Endothelial cell of umbilical vein (primary cell): ENCODE results near the gene TRAPPC10. TPM values are rescaled to one million over a fixed set of nuclear protein-coding genes. Genes with fewer than 3 reads are reported as not detected.

Experiments used
- BruUV-seq: library from RNA; stranded (reverse); fragments of 400-500 nt; replicated peaks from 2 replicates; lab custom pipeline; 2021; lab: Mats Ljungman, UMichigan
- CTCF ChIA-PET: fragments of 300-600, 350-600 bp; sonication (Branson Sonifier 250); formaldehyde crosslinking; loops from one replicate; lab custom pipeline; 2021; ENCODE audit warnings: antibody characterized with exemption, inconsistent platforms; lab: Charles Lee
- POLR2A ChIA-PET: fragments of 300-600, 350-600 bp; sonication (Branson Sonifier 250); formaldehyde crosslinking; loops from one replicate; lab custom pipeline; 2021; ENCODE audit warnings: antibody characterized with exemption, inconsistent platforms; lab: Charles Lee
- DNase-seq: peaks from one replicate; pipeline ENCODE4 v3.0.0-alpha.2; 2011; ENCODE audit warnings: low read depth, low spot score
- FAIRE-seq: peaks from 2 replicates; lab custom pipeline; 2011; peaks lifted over from hg19 to GRCh38; lab: Jason Lieb, UNC
- H2AFZ ChIP-seq: 2 replicates; pipeline ENCODE4 v1.6.0; 2012; ENCODE audit warnings: low read depth, low read length, control low read depth, inconsistent platforms
- H3K27ac ChIP-seq: 2 replicates; pipeline ENCODE4 v1.5.1; 2011; ENCODE audit warnings: low read depth, mild to moderate bottlenecking, control low read depth, low read length, moderate library complexity; ENCODE audit not compliant: insufficient read depth
- H3K27me3 ChIP-seq, 2 experiments: 2 replicates each; pipeline versions ENCODE4 v1.6.0 to v1.6.1; 2011; ENCODE audit warnings: low read length in 2 of 2, mixed read lengths in 1 of 2; ENCODE audit not compliant: control insufficient read depth in 2 of 2, insufficient read depth in 2 of 2
- H3K36me3 ChIP-seq, 2 experiments: 2 replicates in 1 of 2; 3 replicates in 1 of 2; pipeline ENCODE4 v1.5.1; 2011; ENCODE audit warnings: low read length in 2 of 2, mild to moderate bottlenecking in 1 of 2, moderate library complexity in 1 of 2; ENCODE audit not compliant: control insufficient read depth in 2 of 2, insufficient read depth in 2 of 2; ENCODE audit errors: extremely low read depth in 1 of 2
- H3K4me1 ChIP-seq: 3 replicates; pipeline ENCODE4 v1.5.1; 2011; ENCODE audit warnings: mild to moderate bottlenecking, low read length; ENCODE audit not compliant: control insufficient read depth, insufficient read depth; ENCODE audit errors: extremely low read depth
- H3K4me2 ChIP-seq: 2 replicates; pipeline ENCODE4 v1.6.1; 2011; ENCODE audit warnings: low read length, control low read depth, mixed read lengths; ENCODE audit not compliant: insufficient read depth
- H3K4me3 ChIP-seq, 3 experiments: fragments of 200-600 bp in 1 of 3; sonication (generic), shearing (Covaris generic) in 1 of 3; replicated peaks in 1 of 3; 2 replicates each; pipeline ENCODE4 v1.5.1; 2011 to 2016; ENCODE audit warnings: control low read depth in 3 of 3, low read length in 3 of 3, mild to moderate bottlenecking in 2 of 3, inconsistent platforms in 1 of 3, low read depth in 1 of 3, moderate library complexity in 1 of 3; ENCODE audit not compliant: insufficient read depth in 1 of 3
- H3K79me2 ChIP-seq: 2 replicates; pipeline ENCODE4 v1.6.0; 2012; ENCODE audit warnings: low read length, inconsistent platforms; ENCODE audit not compliant: control insufficient read depth, insufficient read depth
- H3K9ac ChIP-seq: replicated peaks from 2 replicates; pipeline ENCODE3; 2011; ENCODE audit warnings: low read length, control low read depth; ENCODE audit not compliant: insufficient read depth; ENCODE audit errors: extremely low read depth
- H3K9me1 ChIP-seq: replicated peaks from 3 replicates; pipeline ENCODE4 v1.6.0; 2011; ENCODE audit warnings: mild to moderate bottlenecking, low read length; ENCODE audit not compliant: control insufficient read depth, insufficient read depth; ENCODE audit errors: extremely low read depth
- H3K9me3 ChIP-seq: replicated peaks from 2 replicates; pipeline ENCODE4 v1.5.1; 2012; ENCODE audit warnings: low read length, inconsistent platforms; ENCODE audit not compliant: control insufficient read depth, insufficient read depth
- H4K20me1 ChIP-seq: replicated peaks from 2 replicates; pipeline ENCODE3; 2011; ENCODE audit warnings: mild to moderate bottlenecking, low read length; ENCODE audit not compliant: control insufficient read depth, insufficient read depth; ENCODE audit errors: extremely low read depth
- CTCF ChIP-seq, 2 donors: IDR thresholded peaks; 1 replicate in 1 of 2; 2 replicates in 1 of 2; pipeline ENCODE4 v1.5.1; 2011; ENCODE audit warnings: low read length in 2 of 2, mild to moderate bottlenecking in 2 of 2, moderate library complexity in 2 of 2, control low read depth in 1 of 2, inconsistent platforms in 1 of 2, low read depth in 1 of 2; ENCODE audit not compliant: insufficient read depth in 1 of 2; ENCODE audit errors: extremely low read depth in 1 of 2
- EZH2 ChIP-seq: IDR thresholded peaks from 2 replicates; pipeline ENCODE4 v1.6.1; 2012; ENCODE audit warnings: borderline replicate concordance, low read depth, mild to moderate bottlenecking, moderate library complexity, low read length, inconsistent platforms; ENCODE audit not compliant: severe bottlenecking
- FOS ChIP-seq: IDR thresholded peaks from 2 replicates; pipeline ENCODE4 v1.6.1; 2011; ENCODE audit warnings: mild to moderate bottlenecking, low read length, moderate library complexity, borderline replicate concordance; ENCODE audit not compliant: insufficient read depth
- GATA2 ChIP-seq: IDR thresholded peaks from 2 replicates; pipeline ENCODE4 v1.7.0; 2011; ENCODE audit warnings: low read depth, mild to moderate bottlenecking, moderate library complexity, mixed read lengths, low read length; ENCODE audit not compliant: insufficient read length, insufficient read depth
- JUN ChIP-seq: IDR thresholded peaks from 2 replicates; pipeline ENCODE4 v1.6.1; 2011; ENCODE audit warnings: borderline replicate concordance, low read depth; ENCODE audit not compliant: insufficient read length, insufficient read depth
- MYC ChIP-seq: IDR thresholded peaks from one replicate; pipeline ENCODE4 v1.6.1; 2011; ENCODE audit warnings: mild to moderate bottlenecking, low read depth, low read length
- POLR2A ChIP-seq: IDR thresholded peaks from 2 replicates; pipeline ENCODE4 v1.6.1; 2012; ENCODE audit warnings: low read depth, mild to moderate bottlenecking, control low read depth, low read length
- POLR2AphosphoS5 ChIP-seq: IDR thresholded peaks from 2 replicates; pipeline ENCODE4 v1.6.1; 2012; ENCODE audit warnings: low read depth, mild to moderate bottlenecking, control low read depth, low read length, moderate library complexity; ENCODE audit not compliant: insufficient read depth
- dilution Hi-C: fragments of 300-500 bp; cut with MboI; formaldehyde crosslinking; loops from one replicate; pipeline ENCODE4 v1.15.0; 2019; ENCODE audit warnings: low sequenced_read_pairs; ENCODE audit not compliant: extremely low pct_ligation_motif_present
- intact Hi-C: fragments of 100-400 bp; cut with micrococcal nuclease; formaldehyde crosslinking; loops from one replicate; pipeline ENCODE4 v1.10.0; 2022
- polyA plus RNA-seq, 4 experiments: library from polyadenylated mRNA; depleted of rRNA in 3 of 4; stranded (reverse) in 3 of 4; unstranded in 1 of 4; fragments of >200 nt; gene quantifications; 2 replicates each; pipeline versions ENCODE4 v1.2.1 to v1.2.3, GENCODE V29; 2011 to 2012; ENCODE audit warnings: missing spikeins in 1 of 4
- total RNA-seq: library from RNA; stranded (reverse); gene quantifications from 2 replicates; pipeline ENCODE4 v1.2.3, GENCODE V29; 2021
- TF ChIP-seq, protein P1 (sequence below): IDR thresholded peaks from 2 replicates; pipeline ENCODE4 v1.6.1; 2011; ENCODE audit not compliant: insufficient read depth, insufficient read length

The TRAPPC10 gene
- total and polyA plus RNA-seq, 2 donors (not counting 3 experiments of a cell fraction or from before 2014, with no cell fraction given), result 21.5 to 33.6 TPM

- Histone ChIP-seq H2AFZ (no peak overlapping the region), H3K79me2 (no peaks in the 10 kb centered on the region), H4K20me1 (no peaks in the 10 kb centered on the region), H3K9me1 (no peaks in the 10 kb centered on the region), H3K36me3 (peaks cover 0 to 14% of the 10 kb centered on the region in 2 experiments), H3K9ac (no peak overlapping the region), H3K4me1 (no peaks in the 10 kb centered on the region), H3K4me3 (no peak overlapping the region), H3K4me2 (no peak overlapping the region), H3K27me3 (no peaks in the 10 kb centered on the region), H3K9me3 (no peaks in the 10 kb centered on the region), H3K27ac (no peak overlapping the region)
- DNase-seq (no peak), FAIRE-seq (no peak)
- no TSS peak for BruUV-seq
- no peak for TF ChIP-seq FOS
- TF ChIP-seq EZH2, result no peak
- no peak for TF ChIP-seq POLR2A
- no peak for TF ChIP-seq GATA2
- dilution Hi-C loops (no loop called here), intact Hi-C loops (no loop called here)
- ChIA-PET POLR2A (no interaction called here), CTCF (interaction anchor here (1.4 to 3.7 kb wide), 2 partner anchors 40 to 169 kb away, joined by 4 to 37 read pairs; no protein-coding TSS in a partner anchor)
Measured at GRCh38 chr21:43978060-43978459, 34.0 kb upstream of the TRAPPC10 start.

DNA sequence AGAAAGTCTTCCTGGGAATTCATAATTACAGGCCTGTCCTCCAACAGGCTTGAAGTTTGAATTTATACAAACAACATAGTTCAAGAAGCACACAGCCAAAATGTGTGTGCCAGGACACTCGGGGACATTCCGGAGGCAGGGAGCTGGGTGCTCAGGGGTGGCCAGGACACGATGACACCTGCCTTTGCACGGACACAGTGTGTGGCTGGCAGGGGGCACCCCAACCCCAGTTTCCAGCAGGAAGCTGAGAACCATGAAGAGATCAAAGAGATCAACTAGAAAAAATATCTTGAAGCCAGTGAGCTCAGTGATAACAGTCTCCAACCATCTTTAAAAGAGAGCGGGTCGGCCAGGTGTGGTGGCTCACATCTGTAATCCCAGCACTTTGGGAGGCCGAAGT, 32.5 kb upstream of the TRAPPC10 start:
- dilution Hi-C loops (no loop called here), intact Hi-C loops (no loop called here)
- no peak for TF ChIP-seq JUN
- no peak for TF ChIP-seq MYC
- no peak for TF ChIP-seq GATA2
- TF ChIP-seq POLR2AphosphoS5, result no peak
- TF ChIP-seq EZH2, result no peak
- TF ChIP-seq FOS, result no peak
- TF ChIP-seq, protein P1, sequence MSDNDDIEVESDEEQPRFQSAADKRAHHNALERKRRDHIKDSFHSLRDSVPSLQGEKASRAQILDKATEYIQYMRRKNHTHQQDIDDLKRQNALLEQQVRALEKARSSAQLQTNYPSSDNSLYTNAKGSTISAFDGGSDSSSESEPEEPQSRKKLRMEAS, result no peak
- TF ChIP-seq POLR2A, result no peak
- no peak for TF ChIP-seq CTCF (IDR thresholded peaks at IDR 0.05; ENCODE audit: extremely low read depth in 1 of 2, insufficient read depth in 1 of 2, low read depth in 1 of 2, low read length in 2 of 2)
- DNase-seq, result no peak
- POLR2A ChIA-PET, result no interaction called here
- CTCF ChIA-PET, result no interaction called here
- no TSS peak for BruUV-seq
- H3K27ac ChIP-seq, result no peak overlapping the region
- H3K9ac ChIP-seq, result no peak overlapping the region
- H3K9me3 ChIP-seq, result no peaks in the 10 kb centered on the region
- no peaks in the 10 kb centered on the region for H3K27me3 ChIP-seq
- no peaks in the 10 kb centered on the region for H3K4me1 ChIP-seq
- H3K79me2 ChIP-seq, result no peaks in the 10 kb centered on the region
- no peak for FAIRE-seq
- H3K9me1 ChIP-seq, result no peaks in the 10 kb centered on the region
- H4K20me1 ChIP-seq, result no peaks in the 10 kb centered on the region
- H2AFZ ChIP-seq, result no peak overlapping the region
- H3K4me2 ChIP-seq, result no peak overlapping the region
- no peak overlapping the region for H3K4me3 ChIP-seq
- peaks cover 0 to 10% of the 10 kb centered on the region in 2 experiments for H3K36me3 ChIP-seq
